Testis (tissue), 2 donors: ENCODE measurements around the gene PSG7.
"Not testable (repeated sequence)": the region's sequence is repeated elsewhere in the genome, so short reads cannot be mapped to it uniquely, and the experiment has no call there.

Experiments
- POLR2A ChIP-seq: fragments of 450-650 bp; IDR thresholded peaks from one replicate; pipeline ENCODE4 v1.6.1; 2017; ENCODE audit warnings: antibody characterized with exemption, mild to moderate bottlenecking, moderate library complexity
- TF ChIP-seq, protein P1 (sequence below), 3 experiments: fragments of 450-650 bp in 2 of 3; fragments of 200-600 bp in 1 of 3; sonication (generic) in 1 of 3; IDR thresholded peaks; one replicate each; pipeline ENCODE4 v1.5.1; 2016 to 2019; ENCODE audit warnings: antibody characterized with exemption in 3 of 3, mild to moderate bottlenecking in 2 of 3, moderate library complexity in 1 of 3

DNA sequence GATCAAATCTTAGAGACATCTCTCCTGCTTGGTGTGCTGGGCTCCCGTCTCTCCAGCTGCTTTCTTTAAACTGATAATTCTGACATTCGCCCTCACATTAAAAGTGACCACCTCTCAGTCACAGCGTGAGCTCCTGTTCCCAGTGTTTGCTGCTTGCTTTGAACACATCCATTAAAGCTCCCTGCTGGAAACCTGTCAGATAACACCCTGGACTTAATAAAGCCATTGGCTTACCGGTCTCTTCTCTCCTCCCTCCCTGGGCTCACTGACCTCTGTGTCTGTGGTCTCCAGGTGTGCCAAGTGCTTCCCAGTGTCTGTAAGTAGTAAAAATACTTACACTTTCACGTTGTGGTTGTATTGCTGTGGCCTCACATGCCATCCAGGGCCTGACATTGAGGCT is 55.0 kb downstream of the PSG7 start:
- TF ChIP-seq, protein P1, sequence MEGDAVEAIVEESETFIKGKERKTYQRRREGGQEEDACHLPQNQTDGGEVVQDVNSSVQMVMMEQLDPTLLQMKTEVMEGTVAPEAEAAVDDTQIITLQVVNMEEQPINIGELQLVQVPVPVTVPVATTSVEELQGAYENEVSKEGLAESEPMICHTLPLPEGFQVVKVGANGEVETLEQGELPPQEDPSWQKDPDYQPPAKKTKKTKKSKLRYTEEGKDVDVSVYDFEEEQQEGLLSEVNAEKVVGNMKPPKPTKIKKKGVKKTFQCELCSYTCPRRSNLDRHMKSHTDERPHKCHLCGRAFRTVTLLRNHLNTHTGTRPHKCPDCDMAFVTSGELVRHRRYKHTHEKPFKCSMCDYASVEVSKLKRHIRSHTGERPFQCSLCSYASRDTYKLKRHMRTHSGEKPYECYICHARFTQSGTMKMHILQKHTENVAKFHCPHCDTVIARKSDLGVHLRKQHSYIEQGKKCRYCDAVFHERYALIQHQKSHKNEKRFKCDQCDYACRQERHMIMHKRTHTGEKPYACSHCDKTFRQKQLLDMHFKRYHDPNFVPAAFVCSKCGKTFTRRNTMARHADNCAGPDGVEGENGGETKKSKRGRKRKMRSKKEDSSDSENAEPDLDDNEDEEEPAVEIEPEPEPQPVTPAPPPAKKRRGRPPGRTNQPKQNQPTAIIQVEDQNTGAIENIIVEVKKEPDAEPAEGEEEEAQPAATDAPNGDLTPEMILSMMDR (IDR thresholded peaks at IDR 0.05) = not testable (repeated sequence)
- not testable (repeated sequence) for TF ChIP-seq POLR2A
